DMS153 treated with DMSO at 0.1 percent for 48 hours (cell line): ENCODE measurements around the gene FANCF.
A peak's percentile ranks its signal among the peaks of the same experiment; 100 is the strongest.

Source experiments
- DNase-seq: peaks from one replicate; lab custom pipeline; 2025; ENCODE audit not compliant: unreplicated experiment; lab: John Stamatoyannopoulos, UW

Gene FANCF

DNA sequence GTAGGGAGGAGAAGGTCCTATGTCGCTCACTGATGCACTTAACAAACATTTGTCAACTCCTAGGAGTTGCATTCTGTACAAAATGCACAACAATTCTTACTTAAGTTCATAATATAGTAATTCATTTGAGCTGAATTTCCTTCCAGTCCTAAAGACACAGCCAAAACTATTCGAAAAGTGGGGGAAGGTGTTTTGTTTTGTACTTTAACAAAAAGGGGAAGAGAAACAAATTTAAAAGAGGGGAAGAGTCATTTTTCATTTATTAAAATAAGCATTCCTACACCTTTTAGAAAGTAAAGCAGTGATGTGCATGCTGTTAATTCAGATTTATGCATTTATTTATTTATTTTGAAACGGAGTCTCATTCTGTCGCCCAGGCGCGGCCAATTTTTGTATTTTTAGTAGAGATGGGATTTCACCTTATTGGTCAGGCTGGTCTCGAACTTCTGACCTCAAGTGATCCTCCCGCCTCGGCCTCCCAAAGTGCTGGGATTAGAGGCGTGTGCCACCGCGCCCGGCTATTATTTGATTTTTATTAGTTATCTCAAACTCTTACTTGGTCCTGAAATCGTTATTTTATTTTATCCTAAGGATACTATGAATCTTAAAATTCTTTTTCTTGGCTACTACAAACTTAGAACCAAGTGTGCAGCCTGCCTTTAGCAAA is 1.1 kb upstream of the FANCF start:
- DNase-seq, result no peak

GRCh38 chr11:22624742-22625447 is 728 bp downstream of the FANCF start:
- DNase-seq, result peak; percentile 73

- no peak for DNase-seq
These were observed 7.8 kb downstream of the FANCF start for GRCh38 chr11:22617868-22618267.

DNA sequence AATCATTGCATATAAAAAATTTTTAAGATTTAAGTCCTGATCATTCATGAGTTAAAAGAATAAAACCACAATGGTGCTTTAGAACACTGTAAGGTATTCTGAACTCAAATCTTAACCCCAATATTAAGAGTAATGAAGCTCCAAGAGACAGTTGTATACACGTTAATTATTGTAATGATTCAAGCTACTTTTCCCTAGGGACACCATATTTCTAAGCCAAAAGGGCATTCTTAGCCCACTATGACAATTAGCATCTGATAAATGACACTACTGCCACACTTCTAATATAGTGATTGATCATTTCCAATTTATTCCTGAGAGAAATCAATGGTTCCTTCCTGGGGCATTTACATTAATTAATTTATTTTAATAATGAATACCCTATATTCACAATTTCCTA is 21.7 kb downstream of the FANCF start:
- no peak for DNase-seq

- DNase-seq, result no peak
These were observed 23.1 kb downstream of the FANCF start for GRCh38 chr11:22602504-22602903.

- no peak for DNase-seq
These were observed 26.2 kb downstream of the FANCF start for GRCh38 chr11:22599458-22599857.

- DNase-seq, result no peak
These were observed 28.6 kb downstream of the FANCF start for GRCh38 chr11:22597062-22597461.

DNA sequence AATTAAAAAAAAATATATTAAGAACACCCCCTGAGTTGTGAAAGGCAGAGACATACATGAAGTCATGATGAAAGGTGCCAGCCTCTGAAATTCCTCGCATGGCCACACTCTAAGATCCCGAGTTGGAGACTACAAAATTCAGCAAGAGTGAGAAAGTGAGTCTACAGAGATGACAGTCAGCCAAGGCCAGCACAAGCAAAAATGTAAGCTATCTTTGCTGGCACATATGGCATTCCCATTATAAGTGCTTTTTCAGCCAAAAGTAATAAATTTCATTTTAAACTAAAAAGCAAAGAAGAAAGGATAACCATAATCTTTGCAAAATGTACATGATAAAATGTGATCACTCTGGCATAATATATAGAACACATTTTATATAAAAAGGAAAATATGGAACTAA is 40.6 kb downstream of the FANCF start:
- no peak for DNase-seq

- DNase-seq, result no peak
These were observed 41.6 kb downstream of the FANCF start for GRCh38 chr11:22583963-22584492.

DNA sequence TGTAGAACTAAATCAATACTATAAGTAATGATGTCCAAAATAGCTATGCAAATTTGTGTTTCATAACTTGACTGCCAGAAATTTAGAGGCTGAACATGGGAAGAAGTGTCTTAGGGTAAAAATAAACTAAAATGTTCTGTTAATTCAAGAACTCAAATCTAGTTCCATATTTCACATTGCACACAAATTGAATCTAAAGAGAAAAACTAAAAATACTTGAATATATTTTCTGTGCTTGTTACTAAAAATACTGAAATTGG is 43.5 kb downstream of the FANCF start:
- no peak for DNase-seq

DNA sequence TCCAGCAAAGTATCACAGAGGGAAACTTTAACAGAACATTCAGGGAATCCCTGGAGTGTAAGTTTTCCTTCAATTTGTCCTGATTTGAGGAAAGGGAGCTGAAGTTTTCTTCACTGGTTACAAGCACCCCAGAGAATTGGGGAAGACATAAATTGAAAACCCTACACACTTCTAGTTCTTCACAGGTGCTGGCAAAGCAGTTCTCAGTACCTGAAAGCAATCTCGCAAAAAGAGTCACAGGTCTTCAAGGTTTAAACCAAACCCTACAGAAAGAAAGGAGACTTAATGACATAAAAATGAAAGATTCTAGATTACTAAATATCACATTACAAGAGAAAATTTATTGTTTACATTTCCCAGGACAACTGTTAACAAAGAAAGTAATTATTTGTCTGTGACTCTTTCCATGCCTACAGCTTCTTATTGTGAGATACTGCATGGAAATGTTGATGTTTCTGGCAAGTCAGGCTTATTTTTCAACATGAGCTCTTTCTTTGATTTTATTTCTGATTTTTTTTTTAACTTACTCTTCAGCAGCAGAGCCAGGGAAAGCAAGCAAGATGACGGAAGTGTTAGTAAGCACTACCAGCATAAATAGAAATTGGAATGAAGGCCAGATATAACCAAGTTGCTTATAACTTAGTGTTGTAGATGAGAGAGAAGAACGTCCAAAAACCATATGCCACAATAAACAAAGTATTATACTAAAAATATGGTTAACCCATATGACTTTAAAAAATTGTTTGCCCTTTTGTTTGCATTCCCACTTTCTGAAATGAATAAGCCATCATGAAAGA is 44.1 kb downstream of the FANCF start:
- DNase-seq, result no peak

DNA sequence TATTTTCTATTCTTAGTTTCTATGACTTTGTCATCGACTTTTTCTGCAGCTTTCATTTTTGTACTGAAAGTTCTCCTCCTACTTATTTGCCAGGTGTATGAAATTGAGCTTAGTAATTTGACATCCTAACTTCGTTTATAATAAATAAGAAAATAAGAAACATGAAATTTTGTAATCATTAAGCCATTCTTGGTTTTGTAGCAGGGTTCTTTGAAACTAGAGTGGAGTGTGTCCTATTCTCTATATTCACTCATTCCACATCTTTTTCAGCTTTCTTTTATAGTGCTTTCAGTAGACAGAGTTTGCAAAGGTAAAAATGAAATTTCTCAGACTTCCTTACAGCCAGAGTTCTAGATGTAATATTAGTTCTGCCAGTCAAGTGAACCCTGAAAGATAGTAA is 47.8 kb downstream of the FANCF start:
- no peak for DNase-seq
